Umbilical cord (tissue), 2 donors: ENCODE measurements around the gene SEC24B. TPM values are rescaled to one million over a fixed set of nuclear protein-coding genes. Genes with fewer than 3 reads are reported as not detected.

ENCODE experiments used
- DNase-seq: peaks from one replicate; pipeline ENCODE4 v3.0.0-alpha.2; 2015; ENCODE audit warnings: low spot score
- total RNA-seq: library from RNA; depleted of rRNA; stranded (reverse); fragments of >200 nt; gene quantifications from one replicate; pipeline ENCODE4 v1.2.3, GENCODE V29; 2014; ENCODE audit warnings: low replicate concordance; ENCODE audit not compliant: insufficient read depth

The SEC24B gene
- 10.4 TPM for total RNA-seq

DNA sequence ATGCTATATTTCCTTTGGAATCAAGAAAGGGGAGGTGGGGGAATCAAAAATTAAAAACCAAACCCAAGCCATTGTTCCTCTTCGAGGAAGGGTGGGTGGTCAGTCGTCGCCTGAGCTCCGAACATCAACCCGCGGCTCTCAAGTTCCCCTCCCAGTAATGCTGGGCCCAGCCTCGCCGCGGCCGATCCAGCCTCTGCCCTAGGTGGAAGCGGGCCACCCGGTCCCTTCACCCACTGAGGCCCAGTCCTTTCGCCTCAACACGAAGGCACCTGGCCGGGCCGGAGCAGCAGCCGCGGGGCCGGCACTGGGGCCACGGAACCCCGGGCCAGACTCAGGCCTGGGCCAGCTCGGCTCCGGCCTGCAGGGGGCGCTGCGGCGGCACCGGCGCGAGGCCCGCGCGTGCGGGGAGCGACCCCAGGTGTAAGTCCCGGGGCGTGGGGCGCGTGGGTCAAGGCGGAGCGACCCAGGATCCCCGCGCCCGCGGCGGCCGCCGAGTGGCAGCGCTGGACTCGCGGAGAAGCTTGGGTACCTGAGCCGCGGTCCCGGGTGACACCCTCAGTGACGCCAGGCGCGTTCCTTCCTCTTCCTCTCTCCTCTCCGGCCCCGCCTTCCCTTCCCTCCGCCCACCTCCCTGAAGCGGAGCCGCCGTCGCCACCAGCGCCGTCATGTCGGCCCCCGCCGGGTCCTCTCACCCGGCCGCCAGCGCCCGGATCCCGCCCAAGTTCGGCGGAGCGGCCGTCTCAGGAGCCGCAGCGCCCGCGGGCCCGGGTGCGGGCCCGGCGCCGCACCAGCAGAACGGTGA, at the start of gene SEC24B:
SEC24B (plus strand) TSS at position 611 of the 802 bp plus-strand sequence; CDS start at position 666, 55 bp downstream.
- peak; percentile 91 for DNase-seq

DNA sequence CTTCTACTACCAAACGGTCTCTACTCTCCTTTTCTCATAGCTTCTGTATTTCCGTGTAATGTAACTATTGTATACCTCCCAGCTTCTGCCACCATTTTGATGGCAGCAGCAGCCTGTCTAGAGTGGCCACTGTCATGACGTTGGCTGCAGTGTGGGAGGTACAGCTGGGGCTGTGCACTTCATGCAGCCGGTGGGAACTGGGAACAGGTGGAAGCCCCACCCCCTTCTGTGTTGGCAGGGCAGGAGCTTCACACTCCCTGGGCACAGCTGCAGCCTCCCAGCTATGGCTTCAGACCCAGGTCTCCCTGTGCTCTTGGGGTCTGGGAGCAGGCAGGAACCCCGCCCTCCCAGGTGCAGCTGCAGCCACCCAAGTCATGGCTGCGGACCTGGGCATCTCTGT, 49.8 kb upstream of the SEC24B start:
- no peak for DNase-seq

DNA sequence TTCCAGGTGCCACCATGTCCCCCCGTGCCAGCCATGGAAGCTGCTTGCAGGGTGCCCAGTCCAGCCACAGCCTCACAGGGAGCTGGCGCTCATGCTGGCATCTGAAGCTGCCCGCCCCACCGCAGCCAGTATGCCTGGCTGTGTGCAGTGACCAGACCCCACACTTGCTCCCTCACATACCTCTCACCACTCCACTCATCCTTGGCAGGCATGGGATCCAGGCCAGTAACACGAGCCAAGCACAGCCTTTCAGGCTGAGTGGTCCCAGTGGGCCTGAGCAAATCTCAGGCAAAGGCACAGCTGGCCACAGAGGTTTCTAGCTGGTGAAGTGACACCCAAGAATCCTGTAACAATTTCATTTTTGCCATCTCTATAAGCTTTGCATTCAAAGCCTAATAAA, 48.4 kb upstream of the SEC24B start:
- no peak for DNase-seq

DNA sequence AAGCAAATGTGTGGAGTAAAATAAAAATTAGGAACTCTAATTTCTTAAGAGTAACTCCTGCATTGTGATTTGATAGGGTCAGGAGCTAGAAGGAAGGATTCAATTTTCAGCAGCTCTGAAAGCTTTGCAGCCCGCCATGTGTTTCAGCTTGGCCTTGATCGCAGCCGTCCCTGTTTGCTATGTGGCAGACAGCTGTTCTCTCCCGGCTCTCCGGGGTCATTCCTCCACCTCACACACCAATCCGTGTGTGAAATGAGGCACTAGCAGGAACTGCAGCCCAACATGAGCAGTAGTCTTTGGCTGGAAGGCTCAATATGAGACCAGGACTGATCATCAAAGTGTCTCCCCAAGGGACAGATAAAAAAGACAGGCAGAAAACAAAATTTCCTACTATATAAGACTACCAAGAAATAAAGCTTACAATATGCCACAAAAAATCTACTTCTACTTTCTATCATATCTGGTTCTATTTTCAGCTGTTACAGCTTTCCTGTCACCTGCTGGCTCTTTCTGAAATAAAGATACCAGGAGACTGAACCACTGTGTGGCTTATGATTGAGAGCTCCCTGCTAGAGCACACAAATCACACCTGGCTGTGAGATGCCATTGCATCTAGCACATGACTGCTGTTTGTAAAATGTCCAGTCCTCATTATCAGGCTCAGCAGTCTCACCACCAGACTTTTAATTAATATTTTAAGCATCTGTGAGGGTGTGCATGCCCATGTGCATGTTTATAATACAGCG, 44.1 kb upstream of the SEC24B start:
- DNase-seq = peak; percentile 37

DNA sequence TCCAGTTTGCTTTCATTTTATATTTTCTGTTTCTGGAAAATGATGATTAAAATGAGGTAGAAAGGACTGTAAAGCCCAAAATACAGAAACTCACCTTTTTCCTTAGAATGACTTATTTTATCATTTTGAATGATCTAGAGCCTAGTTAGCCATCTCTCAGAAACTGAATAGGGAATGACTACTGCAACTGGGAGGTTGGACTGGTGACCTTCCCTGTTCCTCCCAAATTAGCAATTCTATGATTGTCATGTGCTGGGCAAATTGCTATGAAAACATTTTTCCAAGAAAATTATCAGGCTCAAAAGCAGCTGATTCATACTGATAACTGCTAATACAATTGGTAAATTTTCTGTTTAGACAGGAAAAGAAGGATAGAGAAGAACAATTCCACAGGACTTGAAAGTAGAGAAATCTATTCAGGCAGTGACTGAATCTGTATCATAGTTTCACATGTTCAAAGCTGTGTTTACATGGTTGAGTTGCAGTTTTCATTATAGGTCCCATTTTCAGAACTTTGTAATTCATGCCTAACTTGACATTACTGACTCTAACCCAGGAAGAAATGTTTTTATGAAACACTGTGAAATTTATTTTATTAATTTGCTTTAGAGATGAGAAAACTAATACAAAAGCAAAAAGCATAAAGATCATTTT, 43.4 kb upstream of the SEC24B start:
- DNase-seq = no peak

DNA sequence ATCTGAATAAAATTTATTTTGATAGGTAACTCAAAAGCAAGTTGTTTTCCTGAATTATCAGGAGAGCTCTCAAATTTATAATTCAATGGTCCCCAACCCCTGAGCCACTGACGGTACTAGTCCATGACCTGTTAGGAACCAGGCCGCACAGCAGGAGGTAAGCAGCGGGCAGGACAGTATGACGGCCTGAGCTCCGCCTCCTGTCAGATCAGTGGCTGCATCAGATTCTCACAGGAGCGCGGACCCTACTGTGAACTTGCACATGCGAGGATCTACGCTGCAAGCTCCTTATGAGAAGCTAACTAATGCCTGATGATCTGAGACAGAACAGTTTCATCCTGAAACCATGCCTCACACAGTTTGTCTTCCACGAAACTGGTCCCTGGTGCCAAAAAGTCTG, 37.9 kb upstream of the SEC24B start:
- no peak for DNase-seq

DNA sequence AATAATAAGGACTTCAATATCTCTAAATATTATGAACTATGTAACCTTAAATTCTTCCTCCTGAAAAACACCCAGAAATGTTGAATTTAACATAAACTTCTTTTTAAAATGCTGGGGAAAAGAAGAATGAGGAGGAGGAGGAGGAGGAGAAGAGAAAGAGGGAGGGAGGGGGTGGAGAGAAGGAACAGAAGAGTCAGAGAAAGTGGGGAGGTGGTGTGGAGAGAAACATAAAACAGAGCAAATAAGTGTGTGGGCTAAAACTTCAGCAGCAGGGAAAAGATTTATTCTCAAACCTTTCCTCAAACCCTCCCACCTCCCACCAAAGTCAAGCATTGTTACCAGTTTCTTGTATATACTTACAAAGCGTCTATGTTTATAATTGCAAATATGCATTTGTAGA, 34.7 kb upstream of the SEC24B start:
- no peak for DNase-seq

DNA sequence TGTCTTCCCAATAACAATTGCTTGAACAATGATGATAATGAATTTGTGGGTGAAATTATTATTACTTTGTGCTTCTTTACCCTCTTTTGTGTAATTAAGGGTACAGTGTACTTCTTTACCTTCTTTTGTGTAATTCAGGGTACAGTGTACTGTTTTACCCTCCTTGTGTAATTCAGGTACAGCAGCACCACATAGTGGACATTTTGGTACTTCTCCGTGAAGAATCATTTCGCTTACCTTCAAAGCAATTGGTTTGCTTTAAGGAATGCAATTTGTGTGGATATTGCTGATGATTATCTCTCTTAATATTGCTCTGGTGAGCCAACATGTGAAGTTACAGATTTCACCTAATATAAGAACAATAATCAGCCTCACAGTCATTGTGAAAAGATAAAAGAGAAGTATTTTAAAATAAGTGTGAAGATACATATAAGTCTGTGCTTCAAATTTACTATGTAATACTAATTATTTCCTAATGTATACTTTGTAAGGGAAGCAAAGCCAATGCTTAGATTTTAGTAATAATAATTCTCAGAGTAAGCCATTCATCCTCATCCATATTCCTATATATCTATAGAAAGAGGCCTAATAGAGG, 27.2 kb upstream of the SEC24B start:
- peak; percentile 74 for DNase-seq

DNA sequence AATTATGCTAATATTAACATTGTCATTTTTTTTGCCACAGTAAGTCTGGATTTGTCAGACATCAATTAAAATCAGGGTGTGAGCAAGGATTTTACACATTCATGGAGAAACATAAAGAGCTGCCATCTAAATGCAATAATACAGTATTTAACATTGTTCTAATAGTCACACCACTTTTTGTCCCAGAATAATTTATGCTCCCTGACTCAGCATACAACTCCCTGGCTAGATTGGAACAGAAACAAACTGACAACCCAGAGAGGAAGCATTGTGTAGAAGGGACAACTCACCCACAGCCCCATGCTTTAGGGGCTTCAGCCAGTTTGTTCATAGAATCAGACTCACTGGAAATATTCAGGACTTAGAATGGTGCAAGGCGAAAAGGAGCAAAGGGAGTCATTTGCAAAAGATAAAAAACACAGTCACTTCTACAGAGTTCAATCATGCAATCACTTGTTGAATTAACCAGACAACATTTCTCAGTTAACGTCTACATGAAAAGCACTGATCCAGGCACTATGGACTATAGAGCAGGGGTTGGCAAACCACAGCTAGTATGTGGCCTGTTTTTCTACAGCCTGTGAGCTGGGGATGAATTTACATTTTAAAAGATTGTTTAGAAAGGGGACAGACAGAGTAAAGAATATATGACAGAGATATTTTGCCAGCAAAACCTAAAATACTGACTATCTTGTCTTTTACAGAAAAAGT, 26.4 kb upstream of the SEC24B start:
- no peak for DNase-seq

DNA sequence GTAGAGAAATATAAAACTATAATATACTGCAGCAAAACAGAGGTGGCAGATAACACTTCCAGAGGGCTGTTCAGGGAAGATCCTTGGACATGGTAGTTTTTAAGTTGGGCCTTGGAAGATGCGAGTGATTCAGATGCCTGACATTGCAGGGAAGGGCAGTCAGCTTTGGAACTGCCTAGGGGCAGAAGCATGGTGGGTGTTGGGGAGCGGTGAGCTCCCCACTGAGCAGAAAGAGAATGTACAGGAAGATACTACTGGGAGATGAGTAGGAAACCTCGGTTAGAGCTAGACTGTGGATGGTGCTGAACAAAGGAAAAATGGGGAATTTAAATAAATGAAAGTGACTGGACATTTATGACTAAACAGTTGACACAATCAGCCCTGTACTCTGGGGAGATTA, 24.9 kb upstream of the SEC24B start:
- no peak for DNase-seq

DNA sequence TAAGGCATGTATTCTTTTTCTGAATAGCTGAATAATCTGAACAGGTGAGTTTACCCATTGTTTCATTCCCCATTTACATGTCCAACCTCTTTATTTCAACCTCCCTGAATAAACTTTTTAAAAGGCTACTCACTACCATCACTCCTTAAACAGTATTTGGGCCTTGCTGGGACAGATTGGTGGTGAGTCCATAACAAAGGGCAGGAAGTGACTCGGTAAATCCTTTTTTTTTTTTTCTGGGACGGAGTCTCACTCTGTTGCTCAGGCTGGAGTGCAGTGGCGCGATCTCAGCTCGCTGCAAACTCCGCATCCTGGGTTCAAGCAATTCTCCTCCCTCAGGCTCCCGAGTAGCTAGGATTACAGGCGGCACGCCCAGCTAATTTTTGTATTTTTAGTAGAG, 23.4 kb upstream of the SEC24B start:
- no peak for DNase-seq

DNA sequence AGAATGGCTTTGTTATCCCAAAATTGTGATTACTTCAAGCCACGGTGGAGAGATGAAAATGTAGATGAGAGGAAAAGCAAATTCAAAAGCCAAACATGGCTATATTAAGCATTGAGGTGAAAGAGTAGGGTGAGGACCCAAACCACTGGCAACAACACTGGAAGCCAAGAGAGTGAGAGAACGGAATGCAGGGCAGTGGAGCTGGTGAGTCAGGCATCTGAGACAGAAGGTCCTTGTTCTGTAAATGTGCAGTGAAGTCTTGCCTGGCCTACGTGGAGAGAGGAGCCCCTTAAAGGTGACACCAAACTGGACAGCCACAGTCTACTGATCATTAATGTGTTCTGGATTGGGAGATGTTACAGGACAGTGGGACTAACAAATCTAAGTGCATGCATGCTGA, 22.8 kb upstream of the SEC24B start:
- no peak for DNase-seq

DNA sequence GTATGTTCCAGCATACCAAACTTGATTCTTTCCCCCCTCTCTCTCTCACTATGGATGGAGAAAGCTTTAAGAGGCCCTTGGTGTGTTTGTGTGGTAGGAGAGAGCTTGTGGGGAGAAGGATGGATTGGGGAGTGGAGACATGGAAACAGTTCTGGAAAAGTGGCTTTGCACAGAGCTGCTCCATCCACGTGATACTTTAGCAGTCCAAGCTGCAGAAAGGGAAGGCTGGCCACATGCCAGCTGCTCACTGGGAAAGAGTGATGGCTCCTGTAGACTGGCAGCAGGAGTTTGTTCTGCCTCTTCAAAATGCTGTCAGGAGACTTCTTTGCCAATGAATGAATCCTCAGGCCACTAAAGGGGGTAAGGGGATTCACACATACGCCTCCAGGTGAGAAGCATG, 21.7 kb upstream of the SEC24B start:
- peak; percentile 54 for DNase-seq

DNA sequence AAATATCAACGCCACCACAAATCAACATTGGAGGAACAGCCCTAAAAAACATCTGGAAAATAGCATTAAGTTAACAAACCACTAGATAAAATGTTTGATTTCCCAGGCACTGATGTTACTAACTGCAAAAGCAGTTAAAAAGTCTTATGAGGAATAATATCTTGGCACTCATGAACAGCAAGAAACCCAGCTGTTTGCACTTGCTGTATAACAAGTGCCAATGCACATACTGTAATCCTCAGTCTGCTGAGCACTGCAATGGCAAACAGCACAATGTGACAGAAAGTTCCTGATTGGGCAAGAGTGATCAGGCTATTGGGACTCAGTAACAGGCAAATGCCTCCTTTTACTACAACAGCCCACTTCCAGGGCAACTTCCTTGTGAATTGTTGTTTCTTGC, 20.8 kb upstream of the SEC24B start:
- DNase-seq = no peak

DNA sequence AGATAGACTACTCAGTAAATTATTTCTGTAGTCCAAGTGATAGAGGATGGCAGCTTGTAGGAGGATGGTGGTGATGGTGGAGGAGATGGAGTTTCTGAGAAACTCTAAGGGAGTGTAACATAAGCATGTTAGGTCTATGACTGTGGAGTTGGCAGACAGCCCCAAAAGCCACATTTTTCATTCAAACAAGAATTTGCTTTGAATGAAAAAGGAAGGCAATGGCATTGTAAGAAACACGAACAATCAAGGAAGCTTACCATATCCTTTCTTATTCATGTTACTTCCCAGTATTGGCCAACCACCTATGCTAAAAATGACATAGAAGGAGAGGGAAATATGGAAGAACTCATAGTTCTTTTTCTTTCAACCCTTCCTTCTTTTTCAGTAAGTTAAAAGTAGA, 18.7 kb upstream of the SEC24B start:
- no peak for DNase-seq

DNA sequence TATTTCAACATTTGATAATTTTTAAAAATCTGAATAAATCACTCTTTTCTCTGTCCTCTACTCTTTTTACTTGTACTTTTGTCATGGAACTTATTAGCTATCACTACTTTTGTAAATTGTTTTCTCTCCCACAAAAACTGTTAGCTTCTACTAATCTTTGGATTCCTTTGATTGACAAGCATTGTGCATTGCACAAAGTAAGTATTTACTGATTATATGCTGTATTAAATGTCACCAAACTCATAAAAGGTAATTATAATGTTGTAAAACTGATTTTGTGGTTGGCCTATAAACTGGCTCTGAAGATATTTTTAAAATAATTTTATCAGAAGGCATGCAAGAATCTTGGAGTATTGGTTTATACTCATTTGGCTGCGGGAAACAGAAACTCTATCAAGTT, 15.0 kb upstream of the SEC24B start:
- no peak for DNase-seq

DNA sequence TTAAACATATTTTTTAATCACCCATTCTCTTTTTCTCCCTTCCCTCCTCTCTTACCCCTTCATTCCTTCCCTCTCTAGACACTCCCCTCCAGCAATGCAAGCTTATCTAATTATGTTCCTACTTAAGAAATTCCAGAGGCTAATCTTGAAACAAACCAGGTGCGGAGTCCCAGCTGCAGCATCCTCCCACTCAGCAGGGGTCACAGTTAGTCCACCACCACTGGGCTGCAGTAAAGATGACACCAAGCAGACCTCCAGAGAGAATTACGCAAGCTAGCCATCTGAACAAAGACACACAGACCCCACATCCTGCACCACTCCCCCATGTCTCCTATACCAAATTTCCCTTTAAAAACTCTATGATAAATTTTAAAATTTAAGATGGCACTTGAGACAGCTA, 13.9 kb upstream of the SEC24B start:
- no peak for DNase-seq

DNA sequence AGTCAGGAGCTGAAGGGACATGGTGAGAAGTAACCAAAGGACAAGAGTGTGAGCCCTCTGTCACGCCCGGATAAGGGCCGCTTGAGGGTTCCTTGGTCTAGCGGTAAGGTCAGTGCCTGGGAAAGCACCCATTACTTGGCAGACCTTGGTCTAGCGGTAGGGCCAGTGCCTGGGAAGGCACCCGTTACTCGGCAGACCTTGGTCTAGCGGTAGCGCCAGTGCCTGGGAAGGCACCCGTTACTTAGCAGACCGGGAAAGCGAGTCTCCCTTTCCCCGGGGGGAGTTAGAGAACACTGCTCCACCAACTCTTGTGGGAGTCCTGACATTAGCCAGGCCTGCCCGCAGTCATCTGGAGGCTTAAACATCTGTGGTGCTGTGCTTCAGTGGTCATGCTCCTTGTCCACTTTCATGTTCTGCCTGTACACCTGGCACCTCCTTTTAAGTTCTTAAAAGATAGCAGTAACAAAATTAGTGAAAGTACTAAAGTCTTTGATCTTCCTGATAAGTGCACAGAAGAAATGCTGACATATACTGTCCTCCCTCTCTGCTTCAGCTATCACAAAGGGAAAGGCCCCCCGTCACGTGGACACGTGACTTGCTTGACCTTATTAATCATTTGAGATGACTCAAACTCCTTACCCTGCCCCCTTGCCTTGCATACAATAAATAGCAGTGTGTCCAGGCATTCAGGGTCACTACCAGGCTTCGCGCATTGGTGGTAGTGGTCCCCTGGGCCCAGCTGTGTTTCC, 9.3 kb upstream of the SEC24B start:
- DNase-seq = no peak

DNA sequence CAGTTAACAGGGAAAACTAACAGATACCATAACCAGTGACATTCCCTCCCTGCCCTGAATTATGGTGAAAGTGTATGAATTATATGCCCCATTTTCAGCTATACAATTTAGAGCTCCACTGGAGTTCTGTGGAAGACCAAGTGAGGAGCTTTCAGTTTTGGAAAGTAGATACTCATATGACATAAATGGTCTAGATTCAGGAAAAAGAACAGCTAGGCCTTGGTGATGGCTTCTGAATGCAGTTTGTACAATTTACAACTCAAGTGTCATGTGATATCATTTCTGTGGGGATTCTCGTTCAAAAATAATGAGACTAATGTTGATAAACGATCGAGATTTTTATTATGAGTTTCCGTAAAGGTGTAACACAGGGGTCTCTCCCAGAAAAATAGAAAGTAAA, 8.2 kb upstream of the SEC24B start:
- DNase-seq = no peak

DNA sequence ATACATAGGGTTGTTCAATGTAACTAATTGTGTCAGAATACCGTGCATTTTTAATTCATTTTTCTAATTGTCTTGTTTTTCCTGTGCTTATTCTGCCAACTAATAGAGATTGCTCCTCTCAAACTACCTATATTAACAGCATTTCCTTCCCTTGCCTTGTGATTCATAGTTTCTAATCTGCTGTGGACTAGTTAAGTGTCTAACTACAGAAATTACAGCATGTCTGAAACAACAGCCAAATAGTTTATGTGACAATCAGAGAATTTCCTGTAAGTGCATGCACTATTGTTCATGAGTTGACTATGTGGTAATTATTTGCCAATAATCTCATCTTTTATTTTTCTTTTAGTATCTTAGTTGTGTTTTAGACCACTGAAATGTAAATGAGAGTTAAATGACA, 4.1 kb upstream of the SEC24B start:
- DNase-seq = no peak

DNA sequence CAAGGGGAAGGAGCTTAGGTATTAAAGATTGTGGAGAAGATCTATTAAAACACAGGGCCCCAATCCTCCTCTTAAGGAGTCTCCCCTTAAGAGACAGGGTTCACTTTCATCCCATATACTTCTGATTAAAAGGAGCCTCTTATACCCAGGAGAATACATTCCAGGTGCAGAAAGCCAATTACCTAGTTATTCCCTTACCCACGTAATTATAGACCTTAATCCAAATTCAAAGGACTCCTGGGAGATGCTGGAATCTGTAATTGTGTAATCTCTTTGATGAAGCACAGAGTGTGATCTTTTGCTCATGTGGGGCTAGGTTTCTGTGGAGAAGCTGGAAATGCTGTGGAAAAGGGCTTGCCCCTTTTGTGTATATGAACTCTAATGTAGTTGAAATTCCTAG, 1.4 kb upstream of the SEC24B start:
- DNase-seq = no peak
